AG04450 (cell line): ENCODE data around the gene NIPSNAP3A. TPM values are rescaled to one million over a fixed set of nuclear protein-coding genes. Genes with fewer than 3 reads are reported as not detected.

Experiments used
- CTCF ChIA-PET: fragments of 300-600, 350-600 bp; formaldehyde crosslinking; extraction: SDS; loops from one replicate; lab custom pipeline; 2022; ENCODE audit warnings: antibody characterized with exemption, inconsistent platforms; lab: Charles Lee
- POLR2A ChIA-PET: fragments of 350-600 bp; formaldehyde crosslinking; extraction: SDS; loops from one replicate; lab custom pipeline; 2021; ENCODE audit warnings: antibody characterized with exemption, inconsistent platforms; lab: Yijun Ruan, JAX
- DNase-seq: peaks from one replicate; pipeline ENCODE4 v3.0.0-alpha.2; 2011; ENCODE audit warnings: low read depth, low spot score
- H3K27ac ChIP-seq: one replicate; pipeline ENCODE4 v1.5.1; 2012; ENCODE audit warnings: low read depth, low read length, control low read depth
- H3K27me3 ChIP-seq: one replicate; pipeline ENCODE4 v1.6.0; 2012; ENCODE audit warnings: low read length; ENCODE audit not compliant: control insufficient read depth, insufficient read depth
- H3K4me3 ChIP-seq: 2 replicates; pipeline ENCODE4 v1.5.1; 2011; ENCODE audit warnings: mild to moderate bottlenecking, low read depth, low read length, control low read depth
- H3K9me3 ChIP-seq: 2 replicates; pipeline ENCODE4 v1.5.1; 2012; ENCODE audit warnings: low read length; ENCODE audit not compliant: control insufficient read depth, insufficient read depth
- CTCF ChIP-seq: IDR thresholded peaks from 2 replicates; pipeline ENCODE4 v1.5.1; 2011; ENCODE audit warnings: low read depth, low read length, control low read depth, inconsistent platforms
- polyA plus RNA-seq: library from polyadenylated mRNA; depleted of rRNA; stranded (reverse); fragments of >200 nt; gene quantifications from 2 replicates; pipeline ENCODE4 v1.2.3, GENCODE V29; 2011

NIPSNAP3A gene
- polyA plus RNA-seq, 1 experiment: 42.5 TPM

GRCh38 chr9:104738452-104738851 lies 9.0 kb upstream of the NIPSNAP3A start:
- H3K9me3 ChIP-seq: no peaks in the 10 kb centered on the region
- H3K27me3 ChIP-seq: no peaks in the 10 kb centered on the region
- DNase-seq: no peak
- H3K4me3 ChIP-seq: no peak overlapping the region
- no peak for TF ChIP-seq CTCF
- ChIA-PET CTCF (no interaction called here), POLR2A (no interaction called here)
- no peak overlapping the region for H3K27ac ChIP-seq

GRCh38 chr9:104740621-104741020 lies 6.9 kb upstream of the NIPSNAP3A start:
- Histone ChIP-seq H3K4me3 (no peak overlapping the region), H3K9me3 (no peaks in the 10 kb centered on the region), H3K27me3 (no peaks in the 10 kb centered on the region), H3K27ac (no peak overlapping the region)
- POLR2A ChIA-PET: no interaction called here
- TF ChIP-seq CTCF: no peak
- CTCF ChIA-PET: no interaction called here
- DNase-seq: no peak

GRCh38 chr9:104743376-104743985 lies 4.0 kb upstream of the NIPSNAP3A start:
- peak; percentile 73 for TF ChIP-seq CTCF
- H3K27ac ChIP-seq: no peak overlapping the region
- H3K4me3 ChIP-seq: no peak overlapping the region
- no peaks in the 10 kb centered on the region for H3K27me3 ChIP-seq
- ChIA-PET CTCF (interaction anchor here (0.5 to 1.5 kb wide), 6 partner anchors 12 to 1247 kb away, joined by 3 to 6 read pairs (median 4); no protein-coding TSS in a partner anchor), POLR2A (no interaction called here)
- H3K9me3 ChIP-seq: no peaks in the 10 kb centered on the region; the same call in 1 of the 2 replicates
- peak; percentile 21 for DNase-seq

GRCh38 chr9:104745852-104746251 lies 1.6 kb upstream of the NIPSNAP3A start:
- no peak for TF ChIP-seq CTCF
- Histone ChIP-seq H3K27ac (no peak overlapping the region), H3K9me3 (no peaks in the 10 kb centered on the region; the same call in 1 of the 2 replicates), H3K4me3 (no peak overlapping the region), H3K27me3 (no peaks in the 10 kb centered on the region)
- POLR2A ChIA-PET: no interaction called here
- DNase-seq: no peak
- CTCF ChIA-PET: interaction anchor here (1.0 to 1.9 kb wide), 2 partner anchors 16 to 63 kb away, joined by 3 to 6 read pairs; no protein-coding TSS in a partner anchor

- H3K27me3 ChIP-seq: no peaks in the 10 kb centered on the region
- POLR2A ChIA-PET: no interaction called here
- no peak overlapping the region for H3K4me3 ChIP-seq
- CTCF ChIA-PET: interaction anchor here (1.0 kb wide), 1 partner anchor 16 kb away, joined by 3 read pairs; no protein-coding TSS in a partner anchor
- H3K9me3 ChIP-seq: no peaks in the 10 kb centered on the region; the same call in 1 of the 2 replicates
- H3K27ac ChIP-seq: no peak overlapping the region
- no peak for DNase-seq
- no peak for TF ChIP-seq CTCF
Measured at GRCh38 chr9:104746285-104746684, 1.2 kb upstream of the NIPSNAP3A start.
